NCI-H82 treated with DMSO at 0.1 percent for 48 hours (cell line): ENCODE results near the gene LRMDA.

Source experiments
- DNase-seq: peaks from one replicate; lab custom pipeline; 2025; ENCODE audit not compliant: unreplicated experiment; lab: John Stamatoyannopoulos, UW

The LRMDA gene

GRCh38 chr10:76206797-76207352 lies 775.5 kb downstream of the LRMDA start:
- DNase-seq: no peak

DNA sequence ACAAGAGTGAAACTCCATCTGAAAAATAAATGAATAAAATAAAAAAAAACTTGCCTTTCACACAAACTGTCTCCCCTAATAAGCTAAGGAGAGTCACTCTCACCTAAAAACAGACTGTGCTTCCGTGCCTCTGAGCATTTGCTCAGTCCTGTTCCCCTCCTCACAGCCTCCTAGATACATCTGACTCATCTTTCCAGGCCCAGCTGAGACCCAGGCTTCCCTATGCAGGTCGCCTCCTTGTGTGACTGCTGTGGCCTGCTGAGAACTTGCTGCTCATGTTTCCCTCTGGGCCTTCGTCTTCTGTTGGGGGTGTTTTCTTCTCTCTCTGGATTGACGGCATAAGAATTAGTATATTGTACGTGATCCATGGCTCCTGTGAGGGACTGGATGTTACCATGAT lies 777.7 kb downstream of the LRMDA start:
- DNase-seq: no peak

DNA sequence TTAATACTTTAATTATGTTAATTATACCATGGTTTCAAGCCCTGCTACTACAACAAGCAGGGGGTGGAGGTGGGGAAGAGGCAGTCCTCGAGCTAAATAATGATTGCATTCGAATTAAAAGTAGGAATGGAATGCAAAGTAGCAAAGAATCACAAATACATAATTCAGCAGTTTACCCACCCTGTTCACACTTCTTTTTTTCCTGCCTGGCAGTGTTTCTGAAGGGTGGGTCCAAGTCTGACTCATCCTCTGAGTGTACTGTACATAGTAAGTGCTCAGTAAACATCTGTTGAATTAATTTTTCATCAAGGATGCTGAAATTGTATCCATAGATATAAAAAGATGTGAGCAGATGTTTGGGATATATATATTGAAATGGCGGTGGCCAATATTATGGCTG lies 778.8 kb downstream of the LRMDA start:
- DNase-seq: no peak

DNA sequence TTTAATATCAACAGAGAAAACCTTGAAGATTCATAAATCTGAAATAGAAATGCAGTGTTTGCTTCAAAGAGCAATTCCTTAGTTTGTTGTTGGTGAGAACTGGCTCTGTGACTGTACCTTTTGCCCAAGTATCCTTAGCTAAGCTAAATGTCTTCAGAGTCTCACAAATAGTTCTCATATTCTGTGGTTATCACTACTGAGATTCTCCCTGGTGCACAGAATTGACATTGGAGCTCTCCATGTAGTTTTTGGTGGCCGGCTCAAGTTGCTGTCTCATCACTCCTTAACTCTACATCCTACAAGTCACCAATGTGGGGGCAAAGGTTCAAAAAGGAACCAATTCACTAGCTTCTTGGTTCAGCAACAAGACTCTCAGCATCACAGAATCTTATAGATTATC lies 780.3 kb downstream of the LRMDA start:
- DNase-seq: no peak

- DNase-seq: no peak
Measured at GRCh38 chr10:76213876-76214275, 782.5 kb downstream of the LRMDA start.

DNA sequence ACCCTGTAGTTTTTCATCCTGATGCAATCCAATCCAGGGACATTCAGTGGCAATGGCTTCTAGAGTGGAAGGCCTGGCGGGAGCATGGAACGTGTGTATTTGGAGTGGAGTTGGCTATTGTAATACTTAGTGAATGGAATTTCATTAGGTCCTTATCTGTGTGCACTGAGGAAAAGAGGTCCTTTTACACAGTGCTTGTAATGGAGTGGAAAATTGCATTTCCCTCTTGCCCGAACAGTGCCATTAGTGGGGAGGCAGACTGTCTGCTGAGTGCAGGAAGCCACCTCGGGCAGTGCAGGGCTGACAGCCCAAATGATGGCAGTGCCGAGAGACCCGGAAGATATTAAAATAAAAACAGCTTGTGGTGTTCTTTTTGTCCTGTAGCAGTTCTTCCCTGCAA lies 786.6 kb downstream of the LRMDA start:
- DNase-seq: no peak

DNA sequence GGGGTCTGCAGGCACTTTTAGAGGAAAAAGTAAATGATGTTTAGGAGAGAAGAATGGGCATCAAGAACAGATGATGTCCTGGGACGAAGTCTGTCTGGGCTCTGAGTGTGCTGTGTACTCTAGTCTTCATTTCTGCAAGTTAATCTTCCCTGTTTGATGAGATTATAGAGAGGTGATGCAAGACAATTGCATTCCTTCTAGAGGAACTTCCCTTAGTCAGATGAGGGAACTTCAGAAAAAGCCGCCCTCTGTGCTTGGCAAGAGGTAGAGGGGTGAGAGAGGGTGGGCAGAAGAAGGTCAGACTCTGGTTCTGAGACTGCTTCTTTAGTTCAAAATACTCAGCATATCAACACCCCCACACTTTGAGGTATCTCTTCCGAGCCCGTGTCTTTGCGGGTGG lies 797.9 kb downstream of the LRMDA start:
- no peak for DNase-seq

- no peak for DNase-seq
Measured at GRCh38 chr10:76230921-76231285, 799.5 kb downstream of the LRMDA start.

DNA sequence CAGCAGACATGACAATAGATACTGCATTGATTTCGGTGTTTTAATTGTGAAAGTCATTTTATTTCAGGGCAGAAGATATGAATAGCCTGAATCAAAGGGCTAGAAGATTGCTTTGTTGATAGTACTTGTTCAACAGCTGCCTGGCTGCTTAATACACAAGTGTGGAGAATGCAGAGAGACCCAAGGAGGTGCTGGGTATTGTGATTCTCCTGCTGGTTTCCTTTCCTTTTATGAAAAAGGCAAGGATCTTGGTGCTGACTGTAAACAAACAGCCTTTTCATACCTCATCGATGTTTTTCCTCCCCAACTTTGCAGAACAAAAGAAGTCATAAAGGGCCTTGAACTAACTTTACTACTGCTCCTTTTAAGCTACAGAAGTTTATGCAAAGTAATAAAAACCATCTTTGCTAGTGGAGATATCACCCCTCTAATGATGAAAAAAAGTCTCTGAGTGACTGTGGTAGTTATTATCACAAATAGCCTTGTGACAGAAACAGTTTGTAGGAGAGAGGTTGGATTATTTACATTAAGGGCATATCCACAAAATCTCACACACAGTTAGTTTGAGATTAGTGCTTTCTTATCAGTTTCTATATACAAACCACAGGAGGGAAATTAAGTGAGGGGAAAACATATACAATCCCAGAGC lies 800.0 kb downstream of the LRMDA start:
- DNase-seq: no peak

DNA sequence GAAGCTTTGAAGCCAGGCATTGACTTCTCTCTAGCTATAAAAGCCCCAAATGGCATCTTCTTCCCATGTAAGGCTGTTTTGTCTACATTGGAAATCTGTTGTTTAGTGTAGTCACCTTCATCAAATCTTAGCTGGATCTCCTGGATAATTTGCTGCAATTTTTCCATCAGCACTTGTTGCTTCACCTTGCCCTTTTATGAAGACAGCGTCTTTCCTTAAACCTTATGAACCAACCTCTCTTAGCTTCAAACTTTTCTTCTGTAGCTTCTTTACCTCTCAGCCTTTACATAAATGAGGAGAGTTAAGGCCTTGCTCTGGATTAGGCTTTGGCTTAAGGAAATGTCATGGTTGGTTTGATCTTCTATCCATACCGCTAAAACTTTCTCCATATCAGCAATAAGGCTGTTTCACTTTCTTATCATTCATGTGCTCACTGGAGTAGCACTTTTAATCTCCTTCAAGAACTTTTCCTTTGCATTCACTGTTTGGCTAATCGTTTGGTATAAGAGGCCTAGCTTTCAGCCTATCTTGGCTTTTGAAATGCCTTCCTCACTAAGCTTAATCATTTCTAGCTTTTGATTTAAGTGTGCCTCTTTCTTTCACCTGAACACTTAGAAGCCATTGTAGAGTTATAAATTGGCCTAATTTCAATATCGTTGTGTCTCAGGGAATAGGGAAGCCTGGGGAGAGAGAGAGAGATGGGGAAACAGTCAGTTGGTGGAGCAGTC lies 803.2 kb downstream of the LRMDA start:
- DNase-seq: no peak

GRCh38 chr10:76236356-76236755 lies 804.9 kb downstream of the LRMDA start:
- DNase-seq: no peak

- DNase-seq: no peak
Measured at GRCh38 chr10:76242956-76243355, 811.5 kb downstream of the LRMDA start.

DNA sequence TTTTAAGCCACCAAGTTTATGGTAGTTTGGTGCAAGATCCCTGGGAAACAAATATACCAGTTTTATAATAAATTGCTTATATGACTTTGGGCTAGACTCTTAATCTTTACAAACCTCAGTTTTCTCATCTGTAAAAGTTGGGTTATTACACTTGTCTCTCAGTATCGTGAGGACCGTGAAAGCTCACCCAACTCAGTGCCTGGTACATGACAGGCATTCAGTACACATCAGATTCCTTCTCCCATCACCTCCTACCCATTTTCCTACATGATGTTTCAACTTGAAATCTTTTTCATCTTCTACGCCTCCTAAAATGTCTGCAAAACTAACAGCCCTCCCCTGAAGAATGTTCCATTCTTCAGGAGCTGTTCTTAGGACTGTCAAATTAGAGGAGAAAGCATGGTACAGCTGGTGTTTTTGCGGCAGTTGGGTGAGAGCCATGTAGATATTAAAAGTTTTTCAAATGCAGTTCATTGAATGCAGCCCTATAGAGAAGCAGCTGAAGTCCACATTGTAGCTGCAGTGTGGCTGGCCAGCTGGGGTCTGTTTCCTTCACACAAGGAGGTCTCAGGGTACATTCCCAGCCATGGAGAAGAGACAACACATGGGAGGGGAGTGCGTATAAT lies 812.8 kb downstream of the LRMDA start:
- no peak for DNase-seq

DNA sequence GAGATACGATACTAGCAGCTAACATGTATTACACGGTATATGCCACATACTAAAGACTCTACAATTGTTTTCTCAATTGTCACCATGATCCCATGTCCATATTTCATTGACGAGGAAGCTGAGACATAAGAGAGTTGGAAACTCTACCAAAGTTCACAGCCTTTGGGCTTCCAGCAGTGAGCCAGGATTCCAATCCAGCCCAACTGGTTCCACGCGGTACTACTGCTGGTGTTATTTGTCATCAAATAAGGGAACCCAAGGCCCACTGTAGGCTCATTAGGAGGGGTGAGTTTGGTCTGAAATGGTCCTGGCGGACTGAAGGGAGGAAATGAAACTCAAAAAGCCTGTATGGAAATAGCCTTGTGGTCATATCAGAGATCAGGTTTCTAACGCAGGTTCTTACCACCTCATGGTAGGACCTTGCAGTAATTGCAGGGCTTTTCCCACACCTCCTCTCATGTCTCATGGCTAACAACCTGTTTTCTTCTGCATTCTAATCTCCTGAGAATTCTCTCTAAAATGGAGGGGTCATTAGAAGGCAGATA lies 814.6 kb downstream of the LRMDA start:
- DNase-seq: no peak

DNA sequence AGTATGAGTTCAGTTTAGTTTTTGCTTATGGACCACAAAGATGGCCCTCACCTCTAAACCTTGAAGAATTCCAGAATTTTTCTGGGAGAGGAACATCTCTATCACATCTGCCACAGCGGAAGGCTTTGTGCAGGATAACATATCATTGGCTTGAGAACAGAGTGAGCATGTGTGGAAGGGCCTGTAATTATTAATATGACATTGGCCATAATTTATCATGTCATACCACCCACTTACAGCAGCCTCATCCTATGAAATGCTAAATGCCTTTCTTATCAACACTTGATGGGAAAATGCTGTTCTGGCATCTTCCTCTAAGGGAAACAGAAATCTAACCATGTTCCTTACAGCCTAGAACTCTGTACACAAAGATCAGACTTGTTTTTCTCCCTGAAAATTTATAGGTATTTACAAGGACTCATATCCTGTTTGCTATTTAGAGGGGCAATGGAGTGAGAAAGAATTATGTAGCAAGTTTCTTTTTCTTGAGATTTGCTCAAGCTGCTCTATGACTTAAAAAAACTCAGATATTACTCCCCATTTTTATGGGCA lies 817.3 kb downstream of the LRMDA start:
- no peak for DNase-seq

DNA sequence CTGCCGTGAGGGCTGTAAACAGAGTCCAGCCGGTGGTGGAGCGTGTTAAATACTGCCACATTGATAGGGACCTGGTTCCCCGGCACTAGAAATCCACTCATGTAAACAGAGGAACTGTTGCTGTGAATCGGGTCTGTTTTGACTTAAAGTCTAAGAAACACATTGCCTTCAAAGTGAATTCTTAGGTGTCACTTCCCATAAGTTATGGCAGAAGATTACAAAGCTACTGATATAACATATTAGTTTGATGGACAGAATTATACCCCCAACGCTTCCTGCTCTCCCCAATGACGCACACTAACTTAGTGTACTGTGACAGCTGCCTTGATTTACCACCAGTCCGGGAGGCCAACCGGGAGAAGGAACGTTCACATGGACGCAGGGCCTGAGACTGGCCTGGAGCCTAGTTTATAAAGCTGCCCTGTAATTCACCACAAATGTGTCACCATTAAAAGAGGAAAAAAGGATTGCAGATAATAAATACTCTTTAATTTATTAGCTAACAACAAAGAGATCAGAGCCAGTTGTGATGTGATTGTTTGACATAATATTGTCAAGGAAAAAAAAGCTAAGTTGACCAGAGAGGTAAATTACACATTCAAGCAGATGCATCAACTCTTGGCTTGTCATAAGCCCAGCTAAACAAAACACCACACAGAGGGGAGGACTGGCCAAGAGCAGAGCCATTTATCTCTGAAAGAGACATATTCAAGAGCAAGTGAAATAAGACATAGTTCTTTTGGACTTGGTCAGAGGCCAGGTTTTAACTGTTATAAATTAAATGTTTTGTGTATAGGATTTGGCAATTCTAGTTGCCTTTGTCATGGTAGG lies 820.6 kb downstream of the LRMDA start:
- DNase-seq: no peak

DNA sequence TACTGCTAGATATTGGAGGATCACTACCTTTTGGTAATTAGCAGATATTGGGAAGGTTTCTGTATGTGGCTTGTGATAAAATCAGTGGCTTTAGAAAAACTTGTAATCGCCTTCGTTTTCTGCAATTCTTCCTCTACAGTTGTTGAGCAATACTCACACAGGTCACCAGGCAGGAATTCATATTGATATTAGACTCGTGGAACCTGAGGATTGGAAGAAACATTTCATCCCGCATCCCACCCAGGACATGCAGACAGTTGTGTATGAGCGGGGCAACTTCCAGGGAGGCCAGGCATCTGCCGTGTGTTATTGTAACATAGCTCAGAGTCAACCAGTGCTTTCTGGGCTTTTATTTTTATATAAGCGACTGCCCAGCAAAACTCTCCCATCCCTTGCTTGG lies 821.3 kb downstream of the LRMDA start:
- no peak for DNase-seq

- DNase-seq: no peak
Measured at GRCh38 chr10:76255241-76255640, 823.8 kb downstream of the LRMDA start.

DNA sequence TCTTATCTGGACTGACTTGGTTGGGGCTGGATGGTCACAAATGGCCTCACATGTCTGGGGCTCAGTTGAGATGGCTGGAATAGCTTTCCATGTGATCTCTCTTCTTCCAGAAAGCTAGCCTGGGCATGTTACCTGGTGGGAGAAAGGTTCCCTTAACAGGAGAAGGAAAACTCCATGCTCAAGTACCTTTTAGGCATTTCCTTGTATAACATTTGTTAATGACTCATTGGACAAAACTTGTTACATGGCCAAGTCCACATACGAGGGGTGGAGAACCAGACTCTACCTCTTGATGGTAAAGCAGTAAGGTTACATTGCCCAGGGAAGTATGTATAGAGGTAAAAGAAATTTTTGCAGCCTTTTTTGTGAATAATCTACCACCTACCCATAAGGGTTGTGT lies 826.4 kb downstream of the LRMDA start:
- no peak for DNase-seq

DNA sequence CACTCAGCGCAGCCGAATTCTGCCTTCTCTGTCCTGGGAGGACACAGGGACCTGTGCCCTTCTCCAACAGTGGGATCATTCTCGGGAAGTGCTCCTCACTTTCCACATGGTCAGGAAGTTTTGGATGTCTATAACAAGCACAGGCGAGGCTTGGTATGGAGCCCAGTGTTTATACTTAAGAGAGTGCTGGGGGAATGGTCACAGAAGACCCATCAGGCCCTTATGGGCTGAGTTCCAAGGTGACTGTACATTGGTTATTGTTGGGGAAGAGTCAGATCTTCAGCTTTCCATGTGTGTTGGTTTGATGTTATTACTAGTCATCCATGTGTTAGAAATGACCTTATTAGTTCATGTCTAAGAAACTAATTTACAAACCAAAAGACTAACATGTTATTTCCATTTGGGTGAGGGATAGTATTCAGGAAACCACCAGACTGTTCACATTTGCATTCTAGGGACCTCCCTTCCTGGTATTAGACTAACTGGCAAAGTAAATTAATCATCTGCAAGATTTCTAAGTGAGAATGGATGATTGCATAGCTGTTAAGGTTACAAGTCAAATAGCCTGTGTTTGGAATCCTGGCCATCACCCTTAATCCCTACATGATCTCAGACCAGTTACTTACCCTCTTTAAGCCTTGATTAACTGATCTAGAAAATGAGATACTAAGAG lies 834.2 kb downstream of the LRMDA start:
- DNase-seq: no peak
